NCI-H146 (cell line): Measurements from ENCODE around the gene CLDN9.

ENCODE experiments used
- DNase-seq: peaks from one replicate; lab custom pipeline; 2025; lab: John Stamatoyannopoulos, UW

The CLDN9 gene

GRCh38 chr16:3019594-3020246 is 7.0 kb downstream of the CLDN9 start:
- DNase-seq = no peak

GRCh38 chr16:3020247-3020603 is 7.5 kb downstream of the CLDN9 start, which contains the start of gene TNFRSF12A:
Gene TNFRSF12A, plus strand, starts transcription at chr16:3020368. Its CDS starts 30 bp downstream, at chr16:3020398.
- peak; percentile 74 for DNase-seq

GRCh38 chr16:3020604-3021448 is 8.1 kb downstream of the CLDN9 start:
- DNase-seq = no peak

- DNase-seq = peak; percentile 65
Measured at GRCh38 chr16:3021449-3022207, 8.9 kb downstream of the CLDN9 start.

- no peak for DNase-seq
Measured at GRCh38 chr16:3022208-3022683, 9.5 kb downstream of the CLDN9 start.

GRCh38 chr16:3022684-3023414 is 10.1 kb downstream of the CLDN9 start:
- no peak for DNase-seq

GRCh38 chr16:3023415-3023668 is 10.6 kb downstream of the CLDN9 start:
- DNase-seq = no peak

GRCh38 chr16:3023669-3024478 is 11.2 kb downstream of the CLDN9 start, which contains the start of the genes HCFC1R1 and THOC6:
Gene HCFC1R1, minus strand, starts transcription at chr16:3023942. Its CDS starts 1 bp downstream, at chr16:3023941.
Gene THOC6, plus strand, starts transcription at chr16:3024035. Its CDS starts 292 bp downstream, at chr16:3024327.
- peak; percentile 98 for DNase-seq

GRCh38 chr16:3025032-3026002 is 12.6 kb downstream of the CLDN9 start:
- no peak for DNase-seq

GRCh38 chr16:3026003-3026378 is 13.3 kb downstream of the CLDN9 start:
- no peak for DNase-seq

- no peak for DNase-seq
Measured at GRCh38 chr16:3026609-3027488, 14.1 kb downstream of the CLDN9 start.

GRCh38 chr16:3027489-3027795 is 14.7 kb downstream of the CLDN9 start:
- DNase-seq = no peak

- DNase-seq = peak; percentile 93
Measured at GRCh38 chr16:3027983-3028715, 15.4 kb downstream of the CLDN9 start.

- no peak for DNase-seq
Measured at GRCh38 chr16:3028716-3029319, 16.1 kb downstream of the CLDN9 start.

- no peak for DNase-seq
Measured at GRCh38 chr16:3029491-3030221, 16.9 kb downstream of the CLDN9 start.

GRCh38 chr16:3030222-3031212 is 17.8 kb downstream of the CLDN9 start:
- DNase-seq = no peak
